Aorta (tissue), 5 donors: Measurements from ENCODE around the gene MAGOH. TPM values are rescaled to one million over a fixed set of nuclear protein-coding genes. Genes with fewer than 3 reads are reported as not detected.
A peak's percentile ranks its signal among the peaks of the same experiment; 100 is the strongest.
"Not testable (repeated sequence)": the region's sequence is repeated elsewhere in the genome, so short reads cannot be mapped to it uniquely, and the experiment has no call there.

Source experiments
- ATAC-seq: fragments of 200-7000 bp; cut with Tn5 transposase; one replicate; pipeline ENCODE4 v1.9.1; 2022; ENCODE audit warnings: moderate library complexity; ENCODE audit not compliant: low FRiP score
- DNase-seq, 2 donors: peaks; one replicate each; pipeline ENCODE4 v3.0.0-alpha.2; 2020
- H3K27ac ChIP-seq, 2 donors: one replicate each; pipeline ENCODE4 v1.5.1; 2013; ENCODE audit warnings: low read length in 2 of 2, mild to moderate bottlenecking in 2 of 2, moderate library complexity in 2 of 2, control low read depth in 1 of 2, inconsistent platforms in 1 of 2, low read depth in 1 of 2
- H3K27me3 ChIP-seq, 2 donors: one replicate each; pipeline ENCODE4 v1.6.1; 2013; ENCODE audit warnings: control low read depth in 1 of 2, low read length in 1 of 2, mild to moderate bottlenecking in 1 of 2, moderate library complexity in 1 of 2; ENCODE audit not compliant: insufficient read depth in 2 of 2, control insufficient read depth in 1 of 2
- H3K36me3 ChIP-seq, 2 donors: one replicate each; pipeline ENCODE4 v1.6.1; 2013; ENCODE audit warnings: control low read depth in 1 of 2, low read length in 1 of 2, mild to moderate bottlenecking in 1 of 2; ENCODE audit not compliant: insufficient read depth in 2 of 2, control insufficient read depth in 1 of 2
- H3K4me1 ChIP-seq, 2 donors: one replicate each; pipeline ENCODE4 v1.6.1; 2013; ENCODE audit warnings: low read length in 2 of 2, control low read depth in 1 of 2, mild to moderate bottlenecking in 1 of 2, moderate library complexity in 1 of 2; ENCODE audit not compliant: insufficient read depth in 2 of 2, control insufficient read depth in 1 of 2
- H3K4me3 ChIP-seq, 2 donors: one replicate each; pipeline ENCODE4 v1.5.1; 2013; ENCODE audit warnings: low read length in 2 of 2, control low read depth in 1 of 2, mild to moderate bottlenecking in 1 of 2
- H3K9me3 ChIP-seq: one replicate; pipeline ENCODE4 v1.6.1; 2013; ENCODE audit warnings: mild to moderate bottlenecking, low read length; ENCODE audit not compliant: control insufficient read depth
- WGBS, 2 donors: extraction: QIAGEN DNeasy Blood & Tissue Kit; methylation state at CpG; one replicate each; pipeline ENCODE4 v1.1.7; 2013; 5-methylcytosine and 5-hydroxymethylcytosine counted together
- intact Hi-C, 2 donors: fragments of 100-400 bp; cut with DNase I; formaldehyde crosslinking; loops; one replicate each; pipeline versions ENCODE4 v1.14.2 to v1.15.0; 2022
- polyA plus RNA-seq, 2 donors: library from polyadenylated mRNA; stranded (reverse); fragments of 200-250 nt; gene quantifications; one replicate each; pipeline ENCODE4 v1.2.3, GENCODE V29; 2013
- total RNA-seq, 2 donors: library from RNA; stranded (reverse); fragmentation: NEBNext Ultra II Directional; extraction: Animal tissue kit (Norgen Biotek cat#: 25700); gene quantifications; one replicate each; pipeline ENCODE4 v1.2.1, GENCODE V29; 2021
- donor health status: healthy with polysubstance abuse.
- donor health status: Bipolar disorder and iron deficiency.
- donor health status: DM: no; HTN: no; CAD: no.
- donor health status: DM: no; HTN: no; CAD: no.
- donor health status: DM: yes; HTN: yes; CAD: no.

Gene MAGOH
- total and polyA plus RNA-seq, 4 donors = 26.7 to 65.2 (median 39.2) TPM

DNA sequence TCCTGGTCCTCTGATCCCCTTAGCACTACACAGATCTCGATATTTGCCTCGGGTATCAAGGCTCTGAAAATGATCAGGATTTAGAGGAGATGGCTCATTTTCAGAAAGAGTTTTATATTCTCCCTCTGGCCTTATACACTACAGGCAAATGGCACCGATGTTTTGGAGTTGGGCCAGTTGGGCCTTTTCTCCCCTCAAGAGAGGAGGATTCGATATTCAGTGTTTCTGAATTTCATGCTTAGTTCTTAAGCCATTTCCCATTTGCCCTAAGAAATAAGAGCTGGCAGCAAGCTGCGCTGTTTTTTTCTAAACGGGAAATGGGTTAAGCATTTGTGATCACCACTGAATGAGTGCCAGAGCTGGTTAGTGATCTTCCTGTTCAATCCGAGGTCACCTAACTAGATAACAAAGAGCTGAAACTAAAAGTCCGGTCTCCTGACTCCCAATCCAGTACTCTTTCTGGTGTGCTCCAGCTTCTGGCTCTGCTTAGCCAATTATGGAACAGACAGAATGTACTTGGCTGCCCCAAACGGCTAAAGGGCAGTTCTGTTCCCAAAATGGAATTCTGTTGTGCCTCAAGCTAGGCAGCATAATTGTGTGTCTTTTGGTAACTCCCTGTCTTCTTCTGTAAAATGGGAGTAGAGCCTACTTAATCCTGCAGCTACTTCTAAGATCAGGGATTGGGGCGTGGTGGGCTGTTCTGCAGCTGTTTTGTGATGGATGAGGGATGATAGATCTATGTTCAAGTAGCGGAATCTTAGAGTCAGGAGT lies 42.9 kb downstream of the MAGOH start:
- peak; percentile 23 for ATAC-seq
- no peaks in the 10 kb centered on the region for H3K36me3 ChIP-seq
- 79 to 82% methylated on average over 11 of the region's 11 CpGs for WGBS, 2 donors

DNA sequence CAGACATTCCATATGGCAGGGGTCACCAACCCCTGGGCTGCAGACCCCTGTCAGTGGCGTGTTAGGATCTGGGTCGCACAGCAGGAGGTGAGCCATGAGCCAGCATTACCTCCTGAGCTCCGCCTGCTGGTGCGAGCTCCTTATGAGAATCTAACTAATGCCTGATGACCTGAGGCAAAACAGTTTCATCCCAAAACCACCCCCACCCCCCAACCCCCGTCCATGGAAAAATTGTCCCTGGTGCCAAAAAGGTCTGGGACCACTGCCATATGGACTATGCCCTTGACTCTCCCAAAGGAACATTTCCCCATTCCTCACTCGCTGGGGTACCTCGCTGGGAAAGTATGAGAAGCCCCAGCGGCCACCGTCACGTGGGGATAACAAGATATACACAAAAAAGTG lies 48.1 kb downstream of the MAGOH start:
- intact Hi-C loops = no loop called here
- WGBS, 2 donors = 61 to 67% methylated on average over 10 of the region's 10 CpGs
- no peak for DNase-seq

More for the DNA sequence above, 42.9 kb downstream of the MAGOH start:
- DNase-seq = no peak
- H3K27ac ChIP-seq = peak overlapping the region in 1 of 2 donors; percentile 52
- H3K9me3 ChIP-seq = no peaks in the 10 kb centered on the region
- no peaks in the 10 kb centered on the region for H3K4me1 ChIP-seq
- H3K4me3 ChIP-seq = no peak overlapping the region
- no peaks in the 10 kb centered on the region for H3K27me3 ChIP-seq
- intact Hi-C loops = no loop called here

DNA sequence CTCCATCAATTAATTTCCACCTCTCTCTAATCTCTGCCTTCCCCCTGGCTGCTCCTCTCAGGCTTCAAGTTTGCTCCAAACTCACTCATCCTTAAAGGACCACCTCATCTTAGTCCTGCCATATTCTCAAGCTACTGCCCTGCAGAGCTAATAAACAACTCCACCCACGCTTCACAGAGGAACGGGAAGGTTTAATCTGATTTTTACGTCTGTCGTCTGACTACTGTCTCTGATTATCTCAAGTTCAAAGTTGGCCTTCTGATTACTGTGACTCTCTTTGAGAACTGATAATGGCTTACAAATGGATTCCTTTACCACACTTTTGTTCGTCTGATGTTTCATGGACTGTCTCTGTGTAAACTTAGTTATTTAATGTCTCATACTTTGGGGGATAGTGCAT lies 49.3 kb downstream of the MAGOH start:
- DNase-seq (no peak), ATAC-seq (no peak)
- 76 to 78% methylated on average over 5 of the region's 5 CpGs for WGBS, 2 donors
- Histone ChIP-seq H3K27me3 (no peaks in the 10 kb centered on the region), H3K36me3 (no peaks in the 10 kb centered on the region), H3K27ac (no peak overlapping the region), H3K4me3 (no peak overlapping the region), H3K9me3 (no peaks in the 10 kb centered on the region), H3K4me1 (no peaks in the 10 kb centered on the region)
- intact Hi-C loops = loop anchor here in 1 of 2 donors (10.0 kb wide), 3 partner anchors 174 to 464 kb away; partner anchors contain the start of genes ECHDC2, SCP2 and ZYG11B

More for the DNA sequence above, 48.1 kb downstream of the MAGOH start:
- Histone ChIP-seq H3K9me3 (no peaks in the 10 kb centered on the region), H3K36me3 (no peaks in the 10 kb centered on the region), H3K27ac (no peak overlapping the region), H3K4me1 (no peaks in the 10 kb centered on the region), H3K4me3 (no peak overlapping the region), H3K27me3 (no peaks in the 10 kb centered on the region)
- ATAC-seq = no peak

DNA sequence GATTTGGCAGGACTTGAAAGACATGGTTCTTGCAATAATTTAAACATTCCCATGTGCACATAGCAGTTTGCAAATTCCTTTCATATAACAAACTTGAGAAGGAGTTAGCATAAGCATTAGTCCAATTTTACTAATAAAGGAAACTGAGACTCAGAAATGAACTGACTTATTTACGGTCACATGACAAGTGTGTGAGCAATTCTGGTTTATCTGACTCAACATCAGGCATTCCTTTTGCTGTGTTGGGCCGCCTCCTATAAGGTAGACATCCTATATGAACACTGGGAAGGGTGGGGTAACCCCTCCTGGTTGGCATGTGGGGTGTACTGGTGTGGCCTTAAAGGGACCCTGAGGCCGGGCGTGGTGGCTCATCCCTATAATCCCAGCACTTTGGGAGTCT lies 50.2 kb downstream of the MAGOH start:
- Histone ChIP-seq H3K4me1 (no peaks in the 10 kb centered on the region), H3K27ac (no peak overlapping the region), H3K4me3 (no peak overlapping the region), H3K27me3 (no peaks in the 10 kb centered on the region), H3K36me3 (no peaks in the 10 kb centered on the region), H3K9me3 (no peaks in the 10 kb centered on the region)
- DNase-seq (no peak), ATAC-seq (no peak)
- 86 to 88% methylated on average over 4 of the region's 4 CpGs for WGBS, 2 donors
- intact Hi-C loops = loop anchor here in 1 of 2 donors (10.0 kb wide), 3 partner anchors 173 to 463 kb away; partner anchors contain the start of genes ECHDC2, SCP2 and ZYG11B

DNA sequence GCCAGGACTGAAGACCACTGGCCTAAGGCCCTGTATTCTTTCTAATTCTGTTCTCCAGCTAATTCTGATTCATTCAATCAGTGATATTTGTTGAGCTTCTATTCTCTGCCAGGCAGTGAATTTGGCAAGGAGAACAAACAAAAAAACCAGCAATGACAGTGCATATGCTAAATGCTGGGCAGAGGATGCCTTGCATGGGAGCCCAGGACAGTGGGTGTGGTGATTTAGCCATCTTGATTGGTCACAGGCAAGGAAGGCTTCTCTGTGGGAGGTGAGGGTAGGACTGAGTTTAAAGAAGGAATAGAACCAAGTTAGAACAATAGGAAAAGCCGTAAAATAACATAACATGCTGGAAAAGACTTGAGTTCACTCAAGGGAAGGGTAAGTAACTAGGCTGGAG lies 50.9 kb downstream of the MAGOH start:
- H3K4me1 ChIP-seq = no peaks in the 10 kb centered on the region
- intact Hi-C loops = loop anchor here in 1 of 2 donors (10.0 kb wide), 3 partner anchors 173 to 463 kb away; partner anchors contain the start of genes ECHDC2, SCP2 and ZYG11B
- no peaks in the 10 kb centered on the region for H3K27me3 ChIP-seq
- no peak overlapping the region for H3K4me3 ChIP-seq
- no peaks in the 10 kb centered on the region for H3K9me3 ChIP-seq
- no peak overlapping the region for H3K27ac ChIP-seq
- H3K36me3 ChIP-seq = no peaks in the 10 kb centered on the region
- no peak for ATAC-seq
- WGBS, 2 donors = 88 to 94% methylated on average over 1 of the region's 1 CpG
- DNase-seq = no peak

DNA sequence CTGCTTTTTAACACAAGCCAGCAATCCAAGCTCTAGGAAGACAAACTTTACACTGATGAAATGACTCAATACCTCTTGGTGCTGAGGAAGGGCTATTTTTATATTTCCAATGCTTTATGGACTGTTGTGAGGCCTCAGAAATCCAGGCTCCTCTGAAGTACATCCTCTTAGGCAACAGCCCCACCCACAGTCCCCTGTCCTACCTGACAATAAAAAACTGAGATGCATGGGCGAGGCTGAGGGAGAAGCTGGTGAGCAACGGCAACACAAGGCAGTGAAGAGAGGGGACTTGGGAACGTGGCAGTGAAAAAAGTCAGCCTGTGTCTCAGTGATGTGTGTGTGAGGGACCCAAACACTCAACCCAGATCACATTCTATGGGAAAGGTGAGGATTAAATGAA lies 51.8 kb downstream of the MAGOH start:
- WGBS, 2 donors = 77 to 83% methylated on average over 3 of the region's 3 CpGs
- ATAC-seq (no peak), DNase-seq (no peak)
- intact Hi-C loops = loop anchor here in 1 of 2 donors (10.0 kb wide), 3 partner anchors 172 to 462 kb away; partner anchors contain the start of genes ECHDC2, SCP2 and ZYG11B
- no peak overlapping the region for H3K4me3 ChIP-seq
- no peaks in the 10 kb centered on the region for H3K27me3 ChIP-seq
- H3K27ac ChIP-seq = no peak overlapping the region
- H3K36me3 ChIP-seq = no peaks in the 10 kb centered on the region
- no peaks in the 10 kb centered on the region for H3K4me1 ChIP-seq
- H3K9me3 ChIP-seq = no peaks in the 10 kb centered on the region

DNA sequence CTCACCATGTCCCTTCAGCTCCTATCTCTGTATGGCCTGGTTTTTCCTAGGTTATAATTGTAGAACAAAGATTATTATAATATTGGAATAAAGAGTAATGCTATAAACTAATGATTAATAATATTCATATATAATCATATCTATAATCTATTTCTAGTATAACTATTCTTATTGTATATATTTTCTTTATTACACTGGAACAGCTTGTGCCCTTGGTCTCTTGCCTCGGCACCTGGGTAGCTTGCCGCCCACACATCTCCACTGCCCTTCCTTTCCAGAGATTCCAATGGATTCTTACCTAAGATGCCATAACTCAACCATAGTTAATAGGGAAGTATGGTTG lies 52.4 kb downstream of the MAGOH start:
- intact Hi-C loops = loop anchor here in 1 of 2 donors (10.0 kb wide), 3 partner anchors 171 to 461 kb away; partner anchors contain the start of genes ECHDC2, SCP2 and ZYG11B
- H3K27ac ChIP-seq, H3K27me3 ChIP-seq, H3K4me3 ChIP-seq, DNase-seq, H3K4me1 ChIP-seq, H3K36me3 ChIP-seq, H3K9me3 ChIP-seq, ATAC-seq: not testable (repeated sequence)
- 74 to 76% methylated on average over 2 of the region's 2 CpGs for WGBS, 2 donors

DNA sequence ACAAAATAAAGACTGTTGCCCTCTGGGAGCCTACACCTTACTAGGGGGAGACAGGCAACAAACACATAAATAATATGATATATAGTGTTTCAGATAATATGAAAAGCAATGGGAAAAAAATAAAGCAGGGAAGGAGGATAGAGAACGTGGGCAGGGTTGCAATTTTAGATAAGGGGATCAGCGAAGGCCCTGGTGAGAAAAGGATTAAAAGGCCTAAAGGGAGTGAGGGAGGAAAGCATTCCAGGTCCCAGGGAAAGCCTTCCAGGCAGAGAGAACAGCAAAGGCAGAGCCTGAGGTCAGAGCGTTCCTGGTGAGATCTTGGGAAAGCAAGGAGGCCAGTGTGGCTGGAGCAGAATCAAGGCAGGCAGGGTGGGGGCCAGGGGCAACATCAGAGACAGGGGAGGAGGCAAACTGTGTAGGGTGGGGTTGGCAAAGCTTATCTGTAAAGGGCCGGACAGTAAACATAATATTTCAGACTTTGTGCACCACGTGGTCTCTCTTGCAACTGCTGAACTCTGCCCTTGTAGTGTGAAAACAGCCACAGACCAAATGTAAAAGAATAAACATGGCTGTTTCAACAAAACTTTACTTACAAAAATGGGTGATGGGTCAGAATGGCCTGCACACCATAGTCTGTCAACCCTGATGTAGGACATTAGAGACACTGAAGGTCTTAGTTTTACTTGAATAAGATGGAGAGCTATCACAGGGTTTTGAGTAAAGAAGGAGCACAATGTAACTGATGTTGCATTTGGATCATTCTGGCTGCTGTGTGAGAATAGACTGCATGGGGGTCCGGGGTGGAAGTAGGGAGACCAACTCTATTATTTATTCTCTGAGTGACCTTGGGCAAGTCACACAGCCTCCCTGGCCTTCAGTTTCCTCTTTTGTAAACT lies 55.0 kb downstream of the MAGOH start:
- Histone ChIP-seq H3K9me3 (no peaks in the 10 kb centered on the region), H3K27me3 (no peaks in the 10 kb centered on the region), H3K27ac (no peak overlapping the region), H3K4me3 (no peak overlapping the region), H3K4me1 (no peaks in the 10 kb centered on the region), H3K36me3 (no peaks in the 10 kb centered on the region)
- ATAC-seq = peak; percentile 69
- intact Hi-C loops = loop anchor here in 1 of 2 donors (5.0 to 10.0 kb wide), 4 partner anchors 121 to 459 kb away; partner anchors contain the start of genes ECHDC2, PODN, SCP2 and ZYG11B
- 80 to 89% methylated on average over 6 of the region's 6 CpGs for WGBS, 2 donors
- no peak for DNase-seq
